Activated naive CD4-positive, alpha-beta T cell treated with anti-CD3 and anti-CD28 coated beads, Interleukin-2, amount 50 U/mL, for 72 hours (primary cell): ENCODE results near the gene NREP. TPM values are rescaled to one million over a fixed set of nuclear protein-coding genes. Genes with fewer than 3 reads are reported as not detected.

Experiments
- ATAC-seq, 2 donors: fragments of 150-1000 bp; cut with Tn5 transposase; 2 replicates each; pipeline ENCODE4 v1.10.0; 2021; ENCODE audit warnings: mild to moderate bottlenecking in 2 of 2, moderate library complexity in 2 of 2
- DNase-seq, 2 donors: peaks; one replicate each; pipeline ENCODE4 v3.0.0; 2021 to 2022; ENCODE audit warnings: low spot score in 2 of 2
- H3K27ac Mint-ChIP-seq, 2 donors: one replicate each; pipeline ENCODE4 v1.8.0; 2022; ENCODE audit warnings: mild to moderate bottlenecking in 2 of 2, mixed read lengths in 2 of 2
- H3K36me3 Mint-ChIP-seq, 2 donors: one replicate each; pipeline ENCODE4 v1.8.0; 2022; ENCODE audit warnings: mixed read lengths in 2 of 2
- H3K9me3 Mint-ChIP-seq, 2 donors: one replicate each; pipeline ENCODE4 v1.8.0; 2022; ENCODE audit warnings: mixed read lengths in 2 of 2
- total RNA-seq, 2 donors: library from RNA; stranded (reverse); gene quantifications; one replicate each; pipeline ENCODE4 v1.2.3, GENCODE V29; 2022

NREP gene
- total RNA-seq, 2 donors from 2014 or later = 7.7 to 28.7 TPM

GRCh38 chr5:111691508-111691907 is 65.5 kb downstream of the NREP start:
- peak; percentile 29 to 57 for ATAC-seq
- Mint-ChIP-seq H3K9me3 (no peaks in the 10 kb centered on the region), H3K36me3 (no peaks in the 10 kb centered on the region), H3K27ac (no peak overlapping the region)
- DNase-seq = no peak

- DNase-seq (no peak), ATAC-seq (no peak)
- Mint-ChIP-seq H3K9me3 (no peaks in the 10 kb centered on the region), H3K27ac (no peak overlapping the region), H3K36me3 (no peaks in the 10 kb centered on the region)
These were observed 67.5 kb downstream of the NREP start for GRCh38 chr5:111689357-111689935.

- no peaks in the 10 kb centered on the region for H3K36me3 Mint-ChIP-seq
- no peak for DNase-seq
- H3K9me3 Mint-ChIP-seq = no peaks in the 10 kb centered on the region
- ATAC-seq = peak in 1 of 2 donors; percentile 48
- H3K27ac Mint-ChIP-seq = no peak overlapping the region
These were observed 71.0 kb downstream of the NREP start for GRCh38 chr5:111685969-111686368.

- ATAC-seq = no peak
- no peaks in the 10 kb centered on the region for H3K9me3 Mint-ChIP-seq
- DNase-seq = no peak
- H3K27ac Mint-ChIP-seq = no peak overlapping the region
- no peaks in the 10 kb centered on the region for H3K36me3 Mint-ChIP-seq
These were observed 74.4 kb downstream of the NREP start for GRCh38 chr5:111682641-111683040.

GRCh38 chr5:111682121-111682520 is 74.9 kb downstream of the NREP start:
- Mint-ChIP-seq H3K27ac (no peak overlapping the region), H3K36me3 (no peaks in the 10 kb centered on the region), H3K9me3 (no peaks in the 10 kb centered on the region)
- ATAC-seq (no peak), DNase-seq (no peak)

- H3K36me3 Mint-ChIP-seq = no peaks in the 10 kb centered on the region
- DNase-seq (no peak), ATAC-seq (no peak)
- H3K9me3 Mint-ChIP-seq = no peaks in the 10 kb centered on the region
- no peak overlapping the region for H3K27ac Mint-ChIP-seq
These were observed 75.4 kb downstream of the NREP start for GRCh38 chr5:111681414-111682120.

- Mint-ChIP-seq H3K36me3 (no peaks in the 10 kb centered on the region), H3K9me3 (no peaks in the 10 kb centered on the region), H3K27ac (no peak overlapping the region)
- no peak for ATAC-seq
- DNase-seq = no peak
These were observed 76.1 kb downstream of the NREP start for GRCh38 chr5:111680737-111681413.

- Mint-ChIP-seq H3K9me3 (no peaks in the 10 kb centered on the region), H3K36me3 (no peaks in the 10 kb centered on the region), H3K27ac (no peak overlapping the region)
- DNase-seq (no peak), ATAC-seq (no peak)
These were observed 77.4 kb downstream of the NREP start for GRCh38 chr5:111679611-111680010.

Other genes with a start within 250 kb of the NREP start
- gene STARD4, start 244.7 kb downstream of the NREP start, total RNA-seq = 100 to 1,000 TPM in 1 of 2 donors, 10 to 100 TPM in 1; 43.0 to 108 TPM